ENCODE results near the gene ZNF610.
"Not testable (repeated sequence)": the region's sequence is repeated elsewhere in the genome, so short reads cannot be mapped to it uniquely, and the experiment has no call there.

ZNF610 gene

DNA sequence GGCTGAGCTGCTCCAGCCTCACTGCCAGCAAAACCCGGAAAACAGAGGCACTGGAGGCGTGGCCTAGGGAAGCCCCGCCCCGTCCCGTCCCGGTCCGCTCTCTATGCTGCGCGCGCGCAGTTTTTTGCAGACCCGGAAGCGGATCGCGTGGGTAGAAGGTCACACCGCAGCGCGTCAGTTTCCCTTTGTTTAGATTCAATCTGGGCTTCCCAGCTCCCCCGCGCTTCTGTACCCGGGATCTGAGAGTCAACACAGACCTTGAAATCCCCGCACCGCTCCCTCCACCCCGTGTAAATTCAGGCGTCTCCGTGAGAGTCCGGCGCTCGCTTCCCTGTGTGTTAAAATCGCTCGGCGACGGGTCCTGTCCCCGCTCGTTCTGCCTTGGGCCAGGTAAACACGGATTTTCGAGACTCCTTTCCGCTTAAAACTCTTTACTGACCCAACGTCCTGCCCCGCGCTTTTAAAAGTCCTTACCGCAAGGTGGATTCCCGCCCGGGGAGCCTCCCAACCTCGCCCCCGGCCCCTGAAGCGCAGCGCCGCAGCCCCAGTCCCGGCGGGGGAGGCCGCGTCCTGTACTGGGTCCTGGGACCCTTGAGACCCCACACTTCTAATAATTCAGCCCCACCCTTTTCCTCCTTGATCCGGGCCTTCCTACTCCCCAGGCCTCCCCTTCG is at the start of gene ZNF610:
Gene ZNF610 (plus strand): TSS at position 127 of the 674 bp plus-strand sequence. CDS start 12,930 bp downstream, outside the sequence.
- TF ChIP-seq POLR2AphosphoS5 (IDR thresholded peaks at IDR 0.05; ENCODE audit: borderline replicate concordance, low read depth, low read length) (peak; percentile 80), FOXP2 (optimal IDR thresholded peaks at IDR 0.05; ENCODE audit: control extremely low read depth, extremely low read length, insufficient read depth) (no peak), EZH2 (IDR thresholded peaks at IDR 0.05) (no peak)
- Histone ChIP-seq H3K9me3 (ENCODE audit: low read depth, low read length) (peaks cover 9% of the 10 kb centered on the region; the same call in 1 of the 2 replicates), H3K27ac (peak within 1 kb of the TSS; percentile 76; the same call in 1 of the 2 replicates), H3K9ac (ENCODE audit: insufficient read length) (peak within 1 kb of the TSS; percentile 97), H3K36me3 (ENCODE audit: insufficient read depth, low read length) (peaks cover 10% of the 10 kb centered on the region), H3K4me3 (peak within 1 kb of the TSS; percentile 92)
- peak; percentile 26 for DNase-seq (ENCODE audit: low read depth, low spot score)

DNA sequence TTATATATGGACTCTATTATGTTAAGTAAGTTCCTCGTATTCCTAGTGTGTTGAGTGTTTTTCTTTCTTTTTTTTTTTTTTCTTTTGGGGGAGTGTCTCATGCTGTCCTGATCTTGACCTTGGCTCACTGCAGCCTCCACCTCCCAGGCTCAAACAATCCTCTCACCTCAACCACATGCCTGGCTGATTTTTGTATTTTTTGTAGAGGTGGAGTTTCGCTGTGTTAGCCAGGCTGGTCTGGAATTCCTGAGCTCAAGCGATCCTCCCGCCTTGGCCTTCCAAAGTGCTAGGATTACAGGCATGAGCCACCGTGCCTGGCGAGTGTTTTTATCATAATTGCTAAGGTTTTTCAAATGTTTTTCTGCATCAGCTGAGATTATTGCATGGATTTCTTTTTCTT is 49.8 kb upstream of the ZNF610 start:
- H3K27ac ChIP-seq, result no peak overlapping the region
- H3K9ac ChIP-seq (ENCODE audit: insufficient read length), result no peak overlapping the region
- TF ChIP-seq POLR2AphosphoS5 (IDR thresholded peaks at IDR 0.05; ENCODE audit: borderline replicate concordance, low read depth, low read length), result no peak
- no peak for TF ChIP-seq EZH2 (IDR thresholded peaks at IDR 0.05)
- no peak for TF ChIP-seq FOXP2 (optimal IDR thresholded peaks at IDR 0.05; ENCODE audit: control extremely low read depth, extremely low read length, insufficient read depth)
- H3K36me3 ChIP-seq (ENCODE audit: insufficient read depth, low read length), result peaks cover 94% of the 10 kb centered on the region
- H3K9me3 ChIP-seq (ENCODE audit: low read depth, low read length), result peaks cover 41% of the 10 kb centered on the region; the same call in 1 of the 2 replicates
- no peak for DNase-seq (ENCODE audit: low read depth, low spot score)
- H3K4me3 ChIP-seq, result no peak overlapping the region

DNA sequence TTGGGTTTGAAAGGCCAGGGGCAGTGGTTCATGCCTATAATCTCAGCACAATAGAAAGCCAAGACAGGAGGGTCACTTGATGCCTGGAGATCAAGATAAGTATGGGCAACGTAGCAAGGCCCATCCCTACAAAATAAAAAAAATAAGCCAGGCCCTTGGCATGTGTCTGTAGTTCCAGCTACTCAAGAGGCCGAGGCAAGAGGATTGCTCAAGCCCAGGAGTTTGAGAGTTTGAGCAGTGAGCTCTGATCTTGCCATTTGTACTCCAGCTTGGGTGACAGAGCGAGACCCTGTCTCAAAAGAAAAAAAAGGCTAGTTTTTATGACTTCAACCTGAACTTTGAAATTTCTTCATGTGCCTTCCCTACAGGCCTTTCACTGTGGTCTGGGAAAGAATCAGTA is 44.3 kb upstream of the ZNF610 start:
- Histone ChIP-seq H3K36me3 (ENCODE audit: insufficient read depth, low read length) (peaks cover 50% of the 10 kb centered on the region), H3K4me3 (no peak overlapping the region), H3K9ac (ENCODE audit: insufficient read length) (no peak overlapping the region), H3K9me3 (ENCODE audit: low read depth, low read length) (peaks cover 21% of the 10 kb centered on the region; the same call in 1 of the 2 replicates), H3K27ac (no peak overlapping the region)
- no peak for DNase-seq (ENCODE audit: low read depth, low spot score)
- TF ChIP-seq EZH2 (IDR thresholded peaks at IDR 0.05) (no peak), POLR2AphosphoS5 (IDR thresholded peaks at IDR 0.05; ENCODE audit: borderline replicate concordance, low read depth, low read length) (no peak), FOXP2 (optimal IDR thresholded peaks at IDR 0.05; ENCODE audit: control extremely low read depth, extremely low read length, insufficient read depth) (no peak)

DNA sequence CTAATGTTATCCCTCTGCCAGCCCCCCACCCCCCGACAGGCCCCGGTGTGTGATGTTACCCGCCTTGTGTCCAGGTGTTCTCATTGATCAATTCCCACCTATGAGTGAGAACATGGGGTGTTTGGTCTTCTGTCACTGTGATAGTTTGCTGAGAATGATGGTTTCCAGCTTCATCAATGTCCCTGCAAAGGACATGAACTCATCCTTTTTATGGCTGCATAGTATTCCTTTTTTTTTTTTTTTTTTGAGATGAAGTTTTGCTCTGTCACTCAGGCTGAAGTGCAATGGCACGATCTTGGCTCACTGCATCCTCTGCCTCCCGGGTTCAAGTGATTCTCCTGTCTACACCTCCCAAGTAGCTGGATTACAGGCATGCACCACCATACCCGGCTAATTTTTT is 43.1 kb upstream of the ZNF610 start:
- Histone ChIP-seq H3K9me3 (ENCODE audit: low read depth, low read length) (peaks cover 20% of the 10 kb centered on the region; the same call in 1 of the 2 replicates), H3K36me3 (ENCODE audit: insufficient read depth, low read length) (peaks cover 41% of the 10 kb centered on the region)
- H3K4me3 ChIP-seq; H3K9ac ChIP-seq (ENCODE audit: insufficient read length); H3K27ac ChIP-seq; DNase-seq (ENCODE audit: low read depth, low spot score): not testable (repeated sequence)

DNA sequence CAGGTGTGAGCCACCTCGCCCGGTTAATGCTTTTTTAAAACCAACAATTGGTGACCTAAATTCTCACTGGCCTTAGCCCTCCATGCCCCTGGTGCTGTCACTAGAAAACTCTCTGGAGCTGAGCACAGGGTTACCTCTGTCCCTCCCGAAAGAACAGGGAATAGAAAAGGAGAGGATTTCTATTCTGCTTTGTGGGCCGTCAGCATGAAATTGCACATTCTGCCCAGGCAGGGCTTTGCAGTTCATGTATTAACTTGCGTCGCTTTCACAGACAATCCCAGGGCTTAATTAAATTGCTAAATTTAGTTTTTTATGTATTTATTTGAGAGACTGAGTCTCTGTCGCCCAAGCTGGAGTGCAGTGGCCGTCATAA is 39.7 kb upstream of the ZNF610 start:
- Histone ChIP-seq H3K36me3 (ENCODE audit: insufficient read depth, low read length) (peaks cover 40% of the 10 kb centered on the region), H3K4me3 (peak overlapping the region; percentile 84), H3K27ac (no peak overlapping the region), H3K9ac (ENCODE audit: insufficient read length) (peak overlapping the region; percentile 41), H3K9me3 (ENCODE audit: low read depth, low read length) (peaks cover 15% of the 10 kb centered on the region)
- TF ChIP-seq EZH2 (IDR thresholded peaks at IDR 0.05) (no peak), POLR2AphosphoS5 (IDR thresholded peaks at IDR 0.05; ENCODE audit: borderline replicate concordance, low read depth, low read length) (no peak), FOXP2 (optimal IDR thresholded peaks at IDR 0.05; ENCODE audit: control extremely low read depth, extremely low read length, insufficient read depth) (no peak)
- no peak for DNase-seq (ENCODE audit: low read depth, low spot score)

DNA sequence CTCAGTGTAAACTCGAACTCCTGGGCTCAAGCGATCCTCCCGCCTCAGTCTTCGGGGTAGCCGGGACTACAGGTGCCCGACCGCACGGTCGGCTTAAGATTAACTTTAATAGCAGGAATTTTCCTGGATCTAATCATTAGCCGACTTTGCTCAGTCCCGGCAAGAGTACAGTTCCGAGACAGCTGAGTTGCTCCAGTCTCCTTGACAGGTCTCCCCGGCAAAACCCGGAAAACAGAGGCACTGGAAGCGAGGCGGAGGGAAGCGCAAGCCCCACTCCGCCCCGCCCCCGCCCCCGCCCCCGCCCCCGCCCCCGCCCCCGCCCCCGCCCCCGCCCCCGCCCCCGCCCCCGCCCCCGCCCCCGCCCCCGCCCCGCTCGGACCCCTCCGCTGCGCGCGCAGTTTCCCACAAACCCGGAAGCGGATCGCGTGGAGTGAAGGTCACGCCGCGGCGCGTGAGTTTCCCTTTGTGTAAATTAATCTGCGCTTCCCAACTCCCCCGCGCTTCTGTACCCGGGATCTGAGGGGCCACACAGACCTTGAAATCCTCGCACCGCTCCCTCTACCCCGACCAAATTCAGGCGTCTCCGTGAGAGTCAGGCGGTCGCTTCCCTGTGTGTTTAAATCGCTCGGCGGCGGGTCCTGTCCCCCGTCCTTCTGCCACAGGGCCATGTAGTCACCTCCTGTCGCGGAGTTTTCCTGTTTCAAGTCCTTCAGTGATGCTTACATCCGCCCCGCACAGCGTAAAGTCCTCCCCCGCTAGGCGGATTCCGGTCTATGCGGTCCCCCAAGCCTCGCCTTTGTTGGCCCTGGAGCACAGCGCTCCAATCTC is 39.1 kb upstream of the ZNF610 start, which contains the start of gene ZNF480:
Gene ZNF480 (plus strand): TSS at position 397 of the 828 bp plus-strand sequence. CDS start 3,244 bp downstream, outside the sequence.
- no peak for DNase-seq (ENCODE audit: low read depth, low spot score)
- H3K27ac ChIP-seq, result peak within 1 kb of the TSS; percentile 84
- TF ChIP-seq FOXP2 (optimal IDR thresholded peaks at IDR 0.05; ENCODE audit: control extremely low read depth, extremely low read length, insufficient read depth) (no peak), POLR2AphosphoS5 (IDR thresholded peaks at IDR 0.05; ENCODE audit: borderline replicate concordance, low read depth, low read length) (peak; percentile 80)
- H3K36me3 ChIP-seq (ENCODE audit: insufficient read depth, low read length), result peaks cover 41% of the 10 kb centered on the region
- peaks cover 16% of the 10 kb centered on the region for H3K9me3 ChIP-seq (ENCODE audit: low read depth, low read length)
- H3K9ac ChIP-seq (ENCODE audit: insufficient read length), result peak within 1 kb of the TSS; percentile 97
- H3K4me3 ChIP-seq, result peak within 1 kb of the TSS; percentile 84

DNA sequence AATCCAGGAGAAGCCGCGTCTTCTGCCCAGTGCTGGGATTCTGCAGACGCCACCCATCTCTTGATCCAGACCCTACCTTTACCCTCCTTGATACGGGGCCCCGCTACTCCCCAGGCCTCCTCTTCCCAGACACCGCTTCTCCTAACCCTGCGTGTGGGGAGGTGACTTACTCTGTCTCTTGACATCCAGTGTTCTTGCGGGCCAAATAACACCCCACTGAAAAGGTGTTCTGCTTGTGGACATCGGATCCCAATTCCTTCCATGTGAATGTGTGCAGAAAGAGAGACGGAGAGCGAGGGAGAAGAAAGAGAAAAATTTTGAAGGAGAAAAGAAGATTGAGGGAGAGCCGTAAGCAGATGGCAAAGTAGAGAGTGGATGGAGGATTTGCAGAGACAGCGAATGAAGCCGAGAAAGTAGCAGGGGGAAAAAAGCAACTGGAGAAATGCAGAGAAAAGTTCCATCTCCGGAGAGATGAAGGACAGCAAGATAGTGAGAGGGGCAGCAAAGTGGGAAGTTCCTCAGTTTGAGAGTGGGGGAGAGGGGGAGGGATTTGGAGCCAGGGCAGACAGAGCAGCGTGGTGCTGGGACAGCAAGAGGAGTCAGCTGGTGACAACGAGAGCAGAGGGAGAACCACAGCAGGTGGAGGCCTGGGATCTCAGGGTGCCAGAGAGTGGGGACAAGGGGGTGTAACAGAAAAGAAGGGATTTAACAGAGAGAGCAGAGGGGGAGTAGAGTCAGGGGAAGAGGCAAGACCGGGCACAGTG is 38.3 kb upstream of the ZNF610 start:
- peaks cover 43% of the 10 kb centered on the region for H3K36me3 ChIP-seq (ENCODE audit: insufficient read depth, low read length)
- peaks cover 20% of the 10 kb centered on the region for H3K9me3 ChIP-seq (ENCODE audit: low read depth, low read length)
- peak overlapping the region; percentile 84 for H3K27ac ChIP-seq
- peak overlapping the region; percentile 97 for H3K9ac ChIP-seq (ENCODE audit: insufficient read length)
- no peak for DNase-seq (ENCODE audit: low read depth, low spot score)
- TF ChIP-seq EZH2 (IDR thresholded peaks at IDR 0.05), result no peak
- no peak for TF ChIP-seq FOXP2 (optimal IDR thresholded peaks at IDR 0.05; ENCODE audit: control extremely low read depth, extremely low read length, insufficient read depth)
- TF ChIP-seq POLR2AphosphoS5 (IDR thresholded peaks at IDR 0.05; ENCODE audit: borderline replicate concordance, low read depth, low read length), result no peak
- H3K4me3 ChIP-seq, result peak overlapping the region; percentile 82

DNA sequence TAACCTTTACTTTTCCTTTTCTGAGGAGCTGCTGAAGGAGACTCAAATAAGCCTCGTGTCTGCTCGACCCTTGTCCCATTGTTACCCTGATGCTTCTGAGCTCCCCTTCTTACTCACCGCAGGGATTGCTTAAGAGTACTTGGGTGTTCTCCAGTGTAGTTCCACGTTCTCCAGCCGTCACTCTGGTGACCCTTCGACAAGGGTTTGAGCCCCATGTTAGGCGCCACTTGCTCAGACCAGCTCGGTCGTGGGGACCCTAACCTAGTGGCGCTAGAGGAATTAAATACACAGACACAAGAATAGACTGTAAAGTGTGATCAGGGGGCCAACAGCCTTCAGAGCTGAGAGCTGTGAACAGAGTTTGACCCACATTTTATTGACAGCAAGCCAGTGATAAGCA is 28.8 kb upstream of the ZNF610 start:
- H3K27ac ChIP-seq, result no peak overlapping the region
- no peak overlapping the region for H3K9ac ChIP-seq (ENCODE audit: insufficient read length)
- no peak overlapping the region for H3K4me3 ChIP-seq
- H3K36me3 ChIP-seq (ENCODE audit: insufficient read depth, low read length), result peaks cover 92% of the 10 kb centered on the region
- DNase-seq (ENCODE audit: low read depth, low spot score), result no peak
- TF ChIP-seq EZH2 (IDR thresholded peaks at IDR 0.05), result no peak
- no peak for TF ChIP-seq FOXP2 (optimal IDR thresholded peaks at IDR 0.05; ENCODE audit: control extremely low read depth, extremely low read length, insufficient read depth)
- TF ChIP-seq POLR2AphosphoS5 (IDR thresholded peaks at IDR 0.05; ENCODE audit: borderline replicate concordance, low read depth, low read length), result no peak
- H3K9me3 ChIP-seq (ENCODE audit: low read depth, low read length), result peaks cover 27% of the 10 kb centered on the region

Data from SK-N-MC (cell line).